SK-N-MC (cell line): Measurements from ENCODE around the gene FBXO31.

Source experiments
- EZH2 ChIP-seq: fragments of 200-600 bp; sonication (generic); IDR thresholded peaks from one replicate; pipeline ENCODE4 v1.6.1; 2017; ENCODE audit warnings: antibody characterized with exemption
- POLR2AphosphoS5 ChIP-seq: IDR thresholded peaks from 2 replicates; pipeline ENCODE4 v1.6.1; 2012; ENCODE audit warnings: mild to moderate bottlenecking, low read depth, low read length, borderline replicate concordance

DNA sequence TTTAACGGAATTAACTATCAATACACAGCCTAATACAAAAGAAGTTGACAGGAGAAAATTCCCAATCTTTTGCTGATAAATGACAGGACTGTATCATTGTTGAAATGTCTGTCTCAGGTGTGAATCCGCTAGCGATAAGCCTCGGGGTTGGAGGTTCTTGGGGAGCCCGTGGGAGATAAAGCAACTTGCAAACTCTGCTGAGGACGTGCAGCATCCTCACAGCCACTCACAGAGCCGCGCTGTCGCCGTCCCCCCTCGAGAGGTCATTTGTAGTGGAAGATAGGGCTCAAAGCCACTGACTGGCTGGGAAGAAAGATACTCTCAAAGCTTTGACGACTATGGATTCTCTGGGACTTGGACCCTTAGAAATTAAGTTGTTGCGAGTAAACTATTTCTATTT lies 25.6 kb upstream of the FBXO31 start:
- TF ChIP-seq EZH2 (no peak), POLR2AphosphoS5 (no peak)
